ENCODE data around the gene PLEKHB1.
"Not testable (repeated sequence)": the region's sequence is repeated elsewhere in the genome, so short reads cannot be mapped to it uniquely, and the experiment has no call there.

The PLEKHB1 gene

DNA sequence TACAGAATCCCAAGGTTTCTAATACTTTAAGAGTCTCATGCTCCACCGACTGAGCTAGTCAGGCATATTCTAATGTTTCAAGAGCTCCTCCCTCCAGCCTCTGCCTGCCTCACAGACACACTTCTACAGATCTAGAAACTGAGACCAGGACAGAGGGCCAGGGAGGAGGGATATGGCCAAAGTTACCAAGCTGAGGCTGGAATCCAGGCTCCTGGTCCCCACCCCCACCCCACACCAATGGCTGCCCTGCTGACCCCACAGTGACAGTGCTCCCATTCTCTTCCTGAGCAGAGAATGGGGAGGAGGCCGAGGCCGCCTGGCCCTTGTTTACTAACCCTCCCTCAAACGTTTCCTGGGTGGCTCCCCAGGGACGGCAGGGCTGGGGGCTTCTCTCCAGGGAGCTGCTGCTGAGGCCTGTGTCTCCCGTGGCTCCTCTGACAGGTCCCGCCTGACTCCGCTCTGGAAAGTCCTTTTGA, 2.2 kb downstream of the PLEKHB1 start:
- no peak for DNase-seq

DNA sequence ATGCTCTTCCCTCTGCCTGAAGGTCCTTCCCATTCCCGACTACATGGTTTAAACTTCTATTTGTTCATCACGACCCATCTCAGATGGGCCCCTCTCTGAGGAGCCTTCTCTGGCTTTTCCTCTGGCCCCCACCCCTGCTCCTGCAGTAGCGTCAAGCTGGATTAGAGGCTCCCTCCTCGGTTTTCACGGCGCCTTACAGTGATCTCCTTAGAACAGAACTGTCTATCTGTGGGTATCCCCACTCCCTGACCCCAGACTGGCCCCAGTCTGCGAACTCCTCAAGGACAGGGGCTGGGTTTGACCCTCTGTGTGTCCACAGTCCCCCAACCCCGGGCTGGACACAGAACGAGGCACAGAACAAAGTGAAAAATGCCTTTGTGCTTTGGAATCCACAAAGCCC, 2.8 kb downstream of the PLEKHB1 start:
- no peak for DNase-seq

DNA sequence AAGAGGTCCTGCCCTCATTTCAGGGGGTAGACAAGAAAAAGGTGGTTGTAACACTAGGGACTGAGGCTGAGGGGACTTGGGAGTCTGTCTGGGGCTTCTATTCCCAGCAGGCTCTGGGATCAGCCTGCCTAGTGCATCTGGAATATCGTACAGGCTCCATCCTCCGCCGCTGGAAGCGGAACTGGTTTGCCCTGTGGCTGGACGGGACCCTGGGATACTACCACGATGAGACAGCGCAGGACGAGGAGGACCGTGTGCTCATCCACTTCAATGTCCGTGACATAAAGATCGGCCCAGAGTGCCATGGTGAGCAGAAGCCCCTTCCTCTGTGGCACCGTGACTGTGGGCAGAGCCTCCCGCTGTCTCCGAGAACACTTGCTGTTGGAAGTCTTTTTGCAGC, 4.0 kb downstream of the PLEKHB1 start:
- DNase-seq: no peak

DNA sequence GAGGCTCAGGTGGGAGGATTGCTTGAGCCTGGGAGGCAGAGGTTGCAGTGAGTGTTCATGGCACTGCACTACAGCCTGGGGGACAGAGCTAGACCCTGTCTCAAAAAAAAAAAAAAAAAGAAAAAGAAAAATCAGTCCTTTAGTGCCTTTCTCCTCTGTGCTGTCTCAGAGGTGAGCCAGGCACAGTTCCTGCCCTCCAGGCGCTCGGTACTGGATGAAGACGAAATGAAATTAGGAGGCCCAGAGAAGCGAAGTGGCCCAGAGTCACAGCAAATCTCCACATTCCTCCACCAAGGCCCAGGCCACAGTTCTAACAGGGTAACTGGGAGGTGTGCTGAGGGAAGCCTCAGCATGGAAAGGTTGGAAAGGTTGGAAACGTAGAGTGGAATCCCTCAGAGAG, 4.9 kb downstream of the PLEKHB1 start:
- DNase-seq: no peak

DNA sequence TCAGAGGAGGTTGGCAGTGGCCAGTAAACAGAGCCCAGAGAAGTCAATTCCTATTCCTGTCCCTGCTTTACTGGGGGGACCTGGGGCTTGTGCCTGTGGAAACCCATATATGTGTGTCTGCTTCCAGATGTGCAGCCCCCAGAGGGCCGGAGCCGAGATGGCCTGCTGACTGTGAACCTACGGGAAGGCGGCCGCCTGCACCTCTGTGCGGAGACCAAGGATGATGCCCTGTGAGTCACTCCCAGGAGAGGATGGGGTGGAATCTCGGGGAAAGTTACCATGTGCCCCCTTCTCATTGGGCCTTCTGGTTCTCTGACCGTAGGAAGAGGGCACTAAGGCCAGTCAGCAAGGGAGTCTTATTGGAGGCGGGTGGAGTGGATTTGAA, 5.3 kb downstream of the PLEKHB1 start:
- DNase-seq: no peak

DNA sequence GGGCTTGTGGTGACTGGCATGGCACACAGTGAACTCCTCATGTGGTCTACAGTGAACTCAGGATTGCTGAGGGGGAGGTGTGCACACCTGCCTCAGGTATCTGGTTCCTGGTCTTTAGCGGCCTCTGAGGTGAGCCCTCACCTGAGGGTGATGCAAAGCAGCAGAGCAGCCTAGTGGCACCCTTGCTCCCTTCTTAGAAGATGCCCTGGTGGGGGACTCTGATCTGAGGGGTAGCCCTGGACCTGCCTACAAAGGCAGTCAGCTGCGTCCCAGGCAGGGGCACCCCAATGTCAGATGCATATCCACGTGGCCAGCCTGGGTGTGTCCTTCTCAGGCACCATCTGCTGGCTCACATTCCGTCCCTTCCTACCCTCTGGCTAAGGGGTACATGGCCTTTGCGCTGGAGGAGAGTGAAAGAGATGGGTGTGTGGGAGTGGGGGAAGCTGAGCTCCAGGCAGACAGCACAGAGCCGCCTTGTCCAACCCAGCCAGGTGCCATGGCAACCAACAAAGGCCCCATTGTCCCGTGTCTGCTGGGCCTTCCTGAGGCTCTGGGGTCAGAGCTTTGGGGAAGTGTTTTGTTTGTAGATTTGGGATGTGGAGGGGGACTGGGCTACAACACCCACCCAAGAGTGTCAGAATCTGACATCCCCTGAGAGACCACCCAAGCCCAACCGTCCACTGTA, 5.8 kb downstream of the PLEKHB1 start:
- DNase-seq: peak; percentile 82

DNA sequence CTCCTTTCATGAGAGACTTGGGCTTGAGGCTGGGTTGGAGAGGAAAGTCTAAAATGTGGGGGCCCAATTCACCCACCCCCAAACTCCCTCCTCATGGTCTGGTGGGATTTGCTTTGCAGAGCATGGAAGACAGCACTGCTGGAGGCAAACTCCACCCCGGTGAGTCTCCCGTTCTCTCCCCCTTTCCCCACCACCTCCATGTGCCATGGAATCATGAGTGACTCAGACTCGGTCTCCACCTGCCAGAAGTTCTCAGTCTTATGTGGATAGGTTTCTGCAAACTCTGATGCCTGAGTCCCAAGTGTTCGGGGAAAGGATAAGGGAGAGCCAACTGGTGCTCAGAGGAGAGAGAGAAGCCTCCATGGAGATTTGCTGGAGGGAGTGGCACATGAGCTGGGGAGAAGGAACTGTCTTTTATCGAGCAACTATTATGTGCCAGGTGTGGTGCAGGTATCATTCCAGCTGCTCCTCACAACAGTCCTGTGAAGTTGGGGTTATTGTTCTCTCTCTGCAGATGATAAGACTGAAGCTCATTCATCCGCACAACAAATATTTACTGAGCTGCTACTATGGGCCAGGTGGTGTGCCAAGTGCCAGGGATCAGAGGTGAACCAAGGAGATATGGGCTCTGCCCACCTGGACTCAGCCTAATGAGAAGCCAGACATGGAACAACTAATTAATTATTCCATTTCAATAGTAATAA, 6.6 kb downstream of the PLEKHB1 start:
- DNase-seq: no peak

DNA sequence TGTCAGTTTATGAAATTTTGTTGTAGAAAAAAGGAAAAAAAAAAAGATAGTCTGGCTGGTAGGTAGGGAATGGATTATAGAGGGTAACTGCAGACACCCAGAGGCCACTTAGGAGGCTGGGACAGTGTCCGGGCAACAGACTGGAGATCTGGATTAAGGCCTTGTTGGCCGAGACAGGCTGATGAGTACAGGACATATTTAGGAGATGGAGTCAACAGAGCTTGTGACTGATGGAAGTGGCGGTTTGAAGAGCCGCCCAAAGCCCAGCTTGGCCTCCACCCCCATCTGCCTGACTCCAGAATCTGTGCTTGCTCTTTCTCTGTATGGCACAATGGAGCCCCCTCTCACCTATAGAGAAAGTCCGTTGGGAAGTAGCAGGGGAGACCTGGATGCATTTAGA, 7.6 kb downstream of the PLEKHB1 start:
- DNase-seq: no peak

DNA sequence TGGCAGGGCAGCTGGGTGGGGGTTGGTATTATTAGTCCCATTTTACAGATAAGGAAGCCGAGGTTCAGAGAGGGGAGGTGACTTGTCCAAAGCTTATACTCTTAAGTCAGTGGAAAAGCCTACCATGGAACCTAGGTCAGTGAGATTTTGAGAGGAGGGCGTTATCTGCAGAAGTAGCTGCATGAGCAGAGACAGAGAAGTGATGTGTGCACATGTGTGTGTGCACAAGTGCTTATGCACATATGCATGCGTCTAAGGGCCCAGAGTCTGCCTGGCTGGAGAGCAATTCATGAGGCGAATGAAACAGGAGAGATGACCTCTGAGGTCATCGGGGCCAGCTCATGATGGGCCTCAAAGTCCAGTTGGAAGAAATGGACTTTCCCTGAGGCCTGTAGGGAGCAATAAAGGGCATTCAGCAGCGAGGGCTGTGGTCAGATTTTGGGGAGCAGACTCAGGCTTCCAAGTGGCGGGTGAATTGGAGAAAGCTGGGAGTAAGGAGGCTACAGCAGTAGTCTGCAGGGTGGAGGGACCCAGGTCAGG, 8.2 kb downstream of the PLEKHB1 start:
- DNase-seq: no peak

DNA sequence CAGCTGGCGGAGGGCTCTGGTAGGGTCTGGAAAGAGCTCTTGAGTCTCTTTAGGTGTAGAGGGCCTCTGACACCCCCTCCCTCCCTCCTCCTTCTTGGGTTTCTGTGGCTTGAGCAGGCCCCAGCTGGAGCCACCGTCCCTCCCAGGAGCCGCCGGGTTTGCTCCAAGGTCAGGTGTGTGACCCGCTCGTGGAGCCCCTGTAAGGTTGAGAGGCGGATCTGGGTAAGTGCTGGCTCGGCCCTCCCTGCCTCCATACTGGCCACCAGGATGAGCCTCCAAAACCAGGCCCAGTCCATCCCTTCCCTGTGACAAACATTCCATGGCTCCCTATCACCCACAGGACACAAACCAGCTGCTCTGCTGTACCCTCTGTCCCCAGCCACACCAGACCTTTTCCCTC, 9.3 kb downstream of the PLEKHB1 start:
- no peak for DNase-seq

DNA sequence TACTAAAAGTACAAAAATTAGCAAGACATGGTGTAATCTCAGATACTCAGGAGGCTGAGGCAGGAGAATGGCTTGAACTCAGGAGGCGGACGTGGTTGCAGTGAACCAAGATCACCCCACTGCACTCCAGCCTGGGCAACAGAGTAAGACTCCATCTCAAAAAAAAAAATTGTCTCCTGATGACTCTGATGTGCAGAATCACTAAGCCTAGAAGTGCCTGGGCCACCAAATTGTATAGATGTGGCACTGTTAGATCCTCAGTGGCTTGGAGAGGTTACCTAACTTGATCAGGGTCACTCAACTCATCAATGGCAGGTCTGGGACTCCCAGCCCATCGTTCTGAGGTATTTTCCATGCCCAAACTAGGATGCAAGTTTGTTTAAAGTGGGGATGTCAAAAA, 10.6 kb downstream of the PLEKHB1 start:
- no peak for DNase-seq

DNA sequence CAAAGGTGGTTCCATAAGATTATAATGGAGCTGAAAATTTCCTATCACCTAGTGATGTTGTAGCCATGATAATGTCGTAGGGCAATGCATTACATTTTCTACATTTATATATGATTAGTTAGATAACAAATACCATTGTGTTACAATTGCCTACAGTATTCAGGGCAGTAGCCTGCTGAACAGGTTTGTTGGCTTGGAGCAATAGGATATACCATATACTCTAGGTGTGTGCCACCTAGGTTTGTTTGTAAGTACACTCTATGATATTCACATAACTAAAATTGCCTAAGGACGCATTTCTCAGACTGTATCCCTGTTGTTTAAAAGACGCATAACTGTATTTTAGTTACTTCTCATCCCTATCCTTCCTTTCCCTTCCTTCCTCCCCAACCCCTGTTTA, 13.6 kb downstream of the PLEKHB1 start:
- DNase-seq: no peak

DNA sequence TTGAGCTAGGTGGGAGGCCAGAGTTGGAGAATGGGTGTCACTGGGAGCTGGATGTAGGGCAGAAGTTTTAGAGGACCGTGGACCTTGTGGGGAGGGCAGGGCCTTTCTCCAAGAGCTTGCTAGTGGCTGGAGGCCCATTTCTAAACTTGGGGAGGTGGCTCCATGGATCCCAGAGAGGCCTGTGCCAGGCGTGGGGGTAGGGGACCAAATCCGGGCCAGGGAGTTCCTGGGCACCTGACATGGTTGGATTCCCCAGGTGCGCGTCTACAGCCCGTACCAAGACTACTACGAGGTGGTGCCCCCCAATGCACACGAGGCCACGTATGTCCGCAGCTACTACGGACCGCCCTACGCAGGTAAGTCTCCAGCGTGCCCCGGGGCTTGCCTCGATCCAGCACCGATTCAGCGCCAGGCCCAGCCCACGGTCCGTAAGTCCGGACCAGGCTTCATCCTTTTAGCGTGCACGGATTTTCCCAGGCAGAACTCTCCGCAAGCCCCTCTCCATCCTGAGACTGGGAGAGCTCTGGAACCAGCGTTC, 14.2 kb downstream of the PLEKHB1 start:
- DNase-seq: no peak

DNA sequence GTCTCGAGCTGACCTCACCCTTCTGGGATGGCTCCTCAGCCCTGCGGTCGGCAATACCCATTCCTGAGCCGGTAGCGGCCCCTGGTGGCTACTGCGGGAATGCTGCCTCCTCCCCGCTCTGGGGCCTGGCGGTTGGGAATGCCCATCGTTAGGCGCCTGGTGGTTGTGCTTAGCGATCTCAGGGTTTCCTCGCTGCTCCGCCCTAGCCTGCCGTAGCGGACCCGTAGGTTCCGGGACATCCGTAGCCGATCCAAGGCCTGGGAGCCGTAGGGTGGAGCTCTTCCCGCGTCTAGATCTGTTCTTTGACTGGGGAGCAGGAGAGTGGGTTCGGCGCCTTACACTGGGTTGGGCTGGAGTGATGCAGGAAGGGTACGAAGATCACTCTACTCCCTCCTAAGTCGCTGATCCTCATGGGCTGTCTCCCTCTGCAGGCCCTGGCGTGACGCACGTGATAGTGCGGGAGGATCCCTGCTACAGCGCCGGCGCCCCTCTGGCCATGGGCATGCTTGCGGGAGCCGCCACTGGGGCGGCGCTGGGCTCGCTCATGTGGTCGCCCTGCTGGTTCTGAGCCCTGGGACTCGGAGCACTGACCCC, 14.8 kb downstream of the PLEKHB1 start:
- DNase-seq: peak; percentile 56

DNA sequence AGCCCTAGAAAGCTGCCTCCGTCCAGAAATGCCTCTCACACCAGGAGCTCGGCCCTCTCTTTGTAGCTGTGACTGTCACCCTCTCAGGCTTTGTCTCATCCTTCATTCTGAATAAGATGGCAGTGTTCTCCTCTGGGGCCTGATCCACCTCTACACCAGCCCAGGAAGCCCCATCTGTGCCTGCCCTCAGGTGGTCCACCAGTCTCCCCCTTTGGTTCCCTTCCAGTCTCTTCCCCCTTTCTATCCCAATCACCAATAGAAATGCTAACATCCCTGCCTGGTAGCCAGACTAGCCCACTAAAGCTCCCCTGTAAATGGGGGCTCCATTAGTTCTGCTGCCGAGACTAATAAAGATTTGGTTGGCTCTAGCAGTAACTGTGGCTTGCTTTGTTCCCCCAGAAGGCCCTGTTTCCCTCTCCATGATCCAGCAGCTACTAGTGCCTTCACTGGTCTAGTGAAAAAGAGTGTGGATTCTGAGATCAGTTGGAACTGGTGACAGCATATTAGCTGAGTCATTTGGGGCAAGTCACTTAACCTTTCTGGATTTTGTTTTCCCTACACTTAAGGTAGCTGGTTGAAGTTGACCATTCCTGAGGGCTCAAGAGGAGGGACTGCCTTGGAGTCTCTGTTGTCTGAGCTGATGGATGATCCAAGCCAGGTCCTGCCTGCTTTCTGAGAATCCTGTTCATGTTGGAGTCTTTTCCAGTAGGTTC, 16.2 kb downstream of the PLEKHB1 start:
- DNase-seq: no peak

DNA sequence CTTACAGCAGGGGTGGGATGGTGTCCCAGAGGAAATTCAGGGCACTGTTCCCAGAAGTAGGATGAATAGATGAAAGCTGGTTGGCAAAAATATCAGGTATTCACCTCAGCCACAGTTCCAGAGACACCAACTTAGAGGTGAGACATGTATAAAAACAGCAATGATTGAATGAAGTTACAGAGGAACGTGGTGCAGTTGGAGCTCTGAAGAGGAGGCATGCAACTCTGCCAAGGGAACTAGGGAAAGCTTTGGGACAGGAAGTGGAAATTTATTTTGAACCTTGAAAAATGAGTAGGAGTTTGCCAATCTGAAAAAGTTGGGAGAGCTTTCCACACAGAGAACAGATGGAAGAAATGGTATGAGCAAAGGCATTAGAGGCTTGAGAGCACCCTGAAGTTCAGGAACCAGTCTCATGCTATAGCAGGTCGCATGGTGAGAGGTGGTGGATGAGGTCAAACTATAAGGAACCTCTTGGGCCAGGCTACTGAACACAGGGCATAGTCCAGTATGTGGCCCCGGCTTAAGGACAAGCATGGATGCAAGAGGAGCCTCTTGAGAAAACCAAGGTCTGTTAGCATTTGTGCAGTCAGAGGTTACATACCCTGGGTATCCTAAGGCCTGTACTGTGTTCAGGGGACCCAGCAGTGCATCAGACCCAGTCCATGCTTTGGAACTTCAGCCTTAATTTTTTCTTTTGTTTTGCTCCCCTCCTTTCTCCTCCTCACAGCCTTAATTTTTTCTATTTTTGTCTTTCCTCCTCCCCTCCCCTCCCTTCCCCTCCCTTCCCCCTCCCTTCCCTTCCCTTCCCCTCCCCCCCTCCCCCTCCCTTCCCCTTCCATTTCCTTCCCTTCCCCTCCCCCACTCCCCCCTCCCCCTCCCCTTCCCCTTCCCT, 17.5 kb downstream of the PLEKHB1 start:
- DNase-seq: no peak

DNA sequence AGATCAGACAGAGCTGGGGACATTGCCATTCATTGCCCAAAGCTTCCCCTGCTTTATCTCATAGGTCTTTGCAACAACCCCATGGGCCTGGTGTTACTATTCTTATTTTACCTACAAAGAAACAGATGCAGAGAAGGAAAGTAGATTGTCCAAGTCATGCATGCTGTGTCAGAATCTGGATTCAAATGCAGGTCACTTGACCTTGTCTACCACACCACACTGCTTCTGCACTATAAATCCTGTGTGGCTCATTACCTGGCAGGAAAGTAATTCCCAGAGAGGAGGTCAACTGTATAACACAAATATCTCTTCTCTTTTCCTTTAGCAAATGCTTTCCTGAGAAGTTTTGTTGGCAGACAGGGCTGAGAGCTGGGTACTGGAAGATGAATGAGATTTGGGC, 18.5 kb downstream of the PLEKHB1 start:
- no peak for DNase-seq

DNA sequence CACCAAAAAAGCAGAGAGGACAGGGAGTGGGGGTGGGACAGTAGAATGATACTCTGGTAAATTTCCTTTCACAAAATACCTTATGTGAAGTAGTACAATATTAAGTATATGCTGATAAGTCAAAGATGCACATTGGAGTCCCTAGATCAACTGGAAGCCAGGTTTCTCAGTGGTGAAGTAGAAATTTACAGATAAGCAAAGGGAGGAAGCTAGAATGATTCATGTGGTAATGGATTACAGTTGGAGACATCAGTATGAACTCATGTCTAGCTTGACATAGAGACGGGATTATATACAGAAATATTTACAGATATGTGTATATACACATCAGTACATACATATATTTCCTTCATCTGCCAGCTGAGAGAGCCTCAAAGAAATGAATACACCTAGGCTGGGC, 21.5 kb downstream of the PLEKHB1 start:
- DNase-seq: no peak

DNA sequence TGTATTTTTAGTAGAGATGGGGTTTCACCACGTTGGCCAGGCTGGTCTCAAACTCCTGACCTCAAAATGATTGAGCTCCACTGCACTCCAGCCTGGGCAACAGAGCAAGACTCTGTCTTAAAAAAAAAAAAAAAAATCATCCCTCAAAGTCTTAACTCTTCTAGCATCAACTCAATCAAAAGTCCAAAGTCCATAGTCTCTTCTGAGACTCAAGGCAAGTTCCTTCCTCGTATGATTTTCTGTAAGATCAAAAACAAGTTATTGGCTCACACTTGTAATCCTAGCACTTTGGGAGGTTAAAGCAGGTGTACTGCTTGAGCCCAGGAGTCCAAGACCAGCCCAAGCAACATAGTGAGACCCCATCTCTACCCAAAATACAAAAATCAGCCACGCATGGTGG, 24.4 kb downstream of the PLEKHB1 start:
- no peak for DNase-seq

DNA sequence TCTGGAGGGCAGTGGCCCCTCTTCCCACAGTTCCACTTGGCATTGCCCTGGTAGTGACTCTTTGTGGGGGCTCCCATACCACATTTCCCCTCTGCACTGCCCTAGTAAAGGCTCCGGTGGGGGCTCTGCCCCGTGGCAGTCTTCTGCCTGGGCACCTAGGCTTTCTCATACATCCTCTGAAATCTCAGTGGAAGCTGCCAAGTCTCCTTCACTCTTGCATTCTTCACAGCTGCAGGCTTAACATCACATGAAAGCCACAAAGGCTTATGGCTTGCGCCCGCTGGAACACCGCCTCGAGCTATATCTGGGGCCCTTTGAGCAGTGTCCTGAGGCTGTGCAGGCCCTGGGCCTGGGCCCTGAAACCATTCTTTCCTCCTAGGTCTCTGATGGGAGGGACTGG, 25.3 kb downstream of the PLEKHB1 start:
- no peak for DNase-seq

DNA sequence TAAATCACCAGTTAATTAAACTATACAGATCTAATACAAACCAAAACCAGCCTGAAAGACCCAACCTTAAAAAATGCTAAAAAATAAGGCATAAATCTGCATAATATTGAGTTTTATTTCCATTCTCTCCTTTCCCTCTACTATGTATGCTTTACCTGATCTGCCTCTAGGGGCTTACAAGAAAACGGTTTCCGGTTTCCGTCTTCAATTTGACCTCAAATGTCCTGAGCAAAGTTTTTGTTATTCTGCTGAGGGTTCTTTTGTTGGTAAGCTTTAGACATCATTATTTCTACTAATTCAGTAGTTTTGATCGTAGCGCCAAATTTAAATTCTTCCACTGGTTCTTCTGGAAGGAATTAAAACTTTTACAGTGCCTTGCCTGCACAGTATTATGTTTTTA, 30.2 kb downstream of the PLEKHB1 start:
- DNase-seq: not testable (repeated sequence)

DNA sequence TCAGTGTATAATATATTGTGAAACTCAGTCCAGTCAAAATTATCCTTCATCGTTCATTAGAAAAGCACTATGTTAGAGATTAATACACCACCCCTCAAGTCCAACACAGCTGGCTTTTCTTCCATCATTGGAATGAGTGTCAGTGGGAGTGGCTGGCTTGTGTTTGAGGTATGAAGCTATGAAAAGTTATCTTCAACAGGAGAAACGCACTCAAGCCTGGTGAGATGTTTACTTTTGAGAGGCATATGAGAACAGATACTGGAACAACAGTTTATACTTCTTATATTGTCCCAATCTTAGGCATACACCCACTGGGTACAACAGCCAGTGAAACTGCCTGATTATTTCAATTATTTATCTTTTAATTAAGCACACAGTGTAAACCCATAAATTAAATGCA, 34.3 kb downstream of the PLEKHB1 start:
- no peak for DNase-seq

Measured in NCI-H1048 (cell line).